RPMI7951 (cell line): ENCODE results near the gene GMDS. TPM values are rescaled to one million over a fixed set of nuclear protein-coding genes. Genes with fewer than 3 reads are reported as not detected.
A peak's percentile ranks its signal among the peaks of the same experiment; 100 is the strongest.

Experiments used
- DNase-seq: peaks from one replicate; pipeline ENCODE4 v3.0.0-alpha.2; 2012; ENCODE audit warnings: low read depth
- total RNA-seq: library from RNA; depleted of rRNA; stranded (reverse); fragments of >200 nt; shearing (Covaris generic); gene quantifications from 2 replicates; pipeline ENCODE4 v1.2.3, GENCODE V29; 2014

Gene GMDS
- total RNA-seq, 1 experiment from 2014 or later, result 7.4 TPM

- DNase-seq, result no peak
Measured at GRCh38 chr6:2178125-2178524, 67.3 kb downstream of the GMDS start.

DNA sequence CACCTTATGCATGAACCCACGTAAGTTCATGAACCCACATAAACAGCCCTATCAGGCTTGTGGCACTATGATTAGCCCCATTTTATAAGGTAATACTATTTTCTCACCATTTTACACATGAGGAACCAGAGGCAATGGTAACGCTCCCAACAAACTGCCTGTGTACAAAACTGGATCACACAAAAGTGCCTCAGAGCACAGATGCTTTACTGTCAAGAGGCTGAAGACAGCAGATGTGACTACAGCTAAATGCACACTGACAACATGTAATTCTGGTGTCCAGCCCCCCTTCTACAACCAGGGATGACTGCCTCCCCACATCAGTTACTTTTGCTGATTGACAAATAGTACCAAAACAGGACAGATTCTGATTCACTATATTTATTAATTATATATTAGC lies 69.6 kb downstream of the GMDS start:
- no peak for DNase-seq

DNA sequence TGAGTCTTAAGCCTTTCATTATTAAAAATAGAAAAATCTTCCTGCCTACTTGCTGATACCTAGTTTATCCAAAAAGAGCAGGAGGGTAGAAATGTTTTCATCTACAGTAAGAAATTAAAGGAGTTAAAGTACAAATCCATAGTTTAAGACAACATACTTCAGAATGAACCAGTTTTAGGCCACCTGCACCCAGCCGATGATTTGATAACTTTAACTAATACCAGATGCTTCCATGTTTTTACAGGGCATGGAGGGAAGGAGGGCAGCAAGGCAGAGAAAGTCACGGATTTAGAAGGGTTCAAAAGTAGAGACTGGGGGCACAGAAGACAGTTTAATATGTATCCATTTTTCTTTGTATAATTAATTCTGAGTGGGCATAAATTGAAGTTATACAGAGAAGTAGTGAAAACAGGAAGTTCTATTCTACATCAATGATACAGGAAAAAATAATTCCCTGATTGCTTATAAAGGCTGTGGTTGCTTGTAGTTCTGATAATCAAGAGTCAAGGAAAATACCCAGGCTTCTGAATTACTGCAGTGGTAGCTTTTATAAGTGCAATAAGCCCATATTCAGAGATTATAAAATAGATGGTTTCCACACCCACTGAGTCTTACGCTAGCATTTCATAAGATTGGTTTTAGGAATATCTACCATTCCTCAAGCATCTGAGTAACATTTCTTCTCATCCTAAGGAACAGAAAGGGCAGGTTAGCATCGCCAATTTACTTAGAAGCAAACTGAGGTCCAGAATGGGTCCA lies 72.0 kb downstream of the GMDS start:
- DNase-seq, result no peak

DNA sequence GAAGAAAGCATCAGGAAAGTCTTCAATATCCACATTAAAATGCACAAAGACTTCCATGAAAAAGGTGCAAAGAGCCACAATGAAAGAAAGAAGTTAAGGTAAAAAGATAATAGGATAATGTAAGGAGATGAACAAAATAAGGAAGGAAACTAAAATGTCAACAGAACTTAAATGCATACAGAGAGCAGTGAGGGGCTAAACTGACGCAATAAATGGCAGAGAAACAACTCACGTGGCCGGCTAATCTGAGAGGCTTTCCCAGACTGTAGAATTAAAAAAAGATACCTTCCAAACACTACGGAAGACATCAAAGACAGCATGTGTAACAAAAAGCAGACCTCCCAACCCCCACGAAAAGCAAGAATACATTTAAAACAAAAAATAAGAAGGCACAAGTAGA lies 73.7 kb downstream of the GMDS start:
- no peak for DNase-seq

DNA sequence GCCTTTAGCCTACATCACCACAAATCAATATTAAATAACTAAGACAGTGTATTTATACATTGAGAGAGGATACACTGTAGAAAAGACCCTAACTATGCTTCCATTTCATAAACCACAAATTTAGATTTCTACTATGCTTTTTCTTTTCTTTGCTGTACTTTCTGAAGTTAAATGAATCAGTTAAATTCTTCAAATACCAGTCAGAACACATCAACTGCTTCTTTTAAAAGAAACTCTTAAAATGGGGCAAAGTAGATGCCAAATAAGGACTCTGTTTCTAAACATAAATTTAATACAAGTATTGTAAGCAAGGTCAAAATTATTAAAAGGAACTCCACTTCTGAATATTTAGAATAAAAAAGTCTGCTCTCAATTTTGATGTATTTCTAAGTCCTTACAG lies 76.9 kb downstream of the GMDS start:
- DNase-seq, result no peak

GRCh38 chr6:2166717-2167116 lies 78.7 kb downstream of the GMDS start:
- no peak for DNase-seq

GRCh38 chr6:2165286-2165685 lies 80.1 kb downstream of the GMDS start:
- peak; percentile 14 for DNase-seq

- no peak for DNase-seq
Measured at GRCh38 chr6:2164481-2164880, 80.9 kb downstream of the GMDS start.

- peak; percentile 46 for DNase-seq
Measured at GRCh38 chr6:2162079-2162445, 83.3 kb downstream of the GMDS start.

GRCh38 chr6:2158596-2159271 lies 86.7 kb downstream of the GMDS start:
- DNase-seq, result peak; percentile 17

DNA sequence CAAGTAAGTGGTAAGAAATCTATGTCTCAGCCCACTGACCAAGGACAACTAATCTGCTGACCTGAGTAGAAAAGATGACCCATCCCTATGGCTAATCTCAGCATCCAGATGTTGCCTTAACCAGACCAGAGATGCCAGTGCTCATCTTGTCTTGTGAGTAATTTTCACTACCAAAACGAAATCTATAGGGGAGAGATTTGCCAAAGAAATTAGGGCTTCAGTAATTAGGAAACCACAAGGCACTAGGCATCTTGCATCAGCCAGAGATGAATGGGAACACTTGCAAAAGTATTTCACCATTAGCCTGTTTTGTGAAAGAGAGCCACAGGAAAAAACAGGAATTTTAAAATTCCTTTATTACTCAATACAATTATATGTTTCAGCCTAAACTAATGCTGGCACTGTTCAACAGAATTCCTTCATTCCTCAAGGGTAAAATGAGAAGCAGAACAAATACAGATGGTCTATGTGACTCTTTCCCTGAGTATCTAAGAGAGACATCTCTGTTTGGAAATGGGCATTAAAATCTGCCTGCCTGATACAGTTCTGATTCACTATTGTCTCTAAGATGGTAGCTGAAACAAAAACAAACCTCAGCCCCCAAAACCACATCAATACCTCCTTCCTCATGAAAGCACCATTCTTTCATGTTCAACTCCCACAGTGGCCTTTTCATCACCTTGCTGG lies 87.8 kb downstream of the GMDS start:
- DNase-seq, result peak; percentile 82

GRCh38 chr6:2155206-2155605 lies 90.2 kb downstream of the GMDS start:
- no peak for DNase-seq

- DNase-seq, result no peak
Measured at GRCh38 chr6:2149361-2150006, 95.9 kb downstream of the GMDS start.

GRCh38 chr6:2148748-2149147 lies 96.7 kb downstream of the GMDS start:
- no peak for DNase-seq

GRCh38 chr6:2147766-2148448 lies 97.5 kb downstream of the GMDS start:
- no peak for DNase-seq

- DNase-seq, result no peak
Measured at GRCh38 chr6:2147261-2147660, 98.1 kb downstream of the GMDS start.

DNA sequence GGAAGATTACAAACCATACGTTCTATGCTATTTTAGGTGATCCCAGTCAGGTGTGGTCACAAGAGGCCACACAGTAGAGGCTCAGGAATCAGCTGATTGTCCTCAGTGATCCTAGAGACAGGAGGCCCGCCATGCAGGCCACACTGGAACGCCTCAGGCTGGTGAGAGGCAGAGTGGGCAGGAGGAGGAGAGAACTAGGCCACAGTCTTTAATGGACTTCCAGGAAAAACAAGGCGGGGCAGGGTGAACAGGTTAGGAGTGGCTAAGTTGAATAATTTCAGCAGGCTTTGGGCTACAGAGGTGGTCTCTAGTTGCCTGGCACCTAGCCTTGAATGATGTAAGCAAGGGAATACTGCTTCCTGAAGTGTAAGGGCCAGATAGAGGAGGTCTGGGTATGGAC lies 101.2 kb downstream of the GMDS start:
- no peak for DNase-seq

DNA sequence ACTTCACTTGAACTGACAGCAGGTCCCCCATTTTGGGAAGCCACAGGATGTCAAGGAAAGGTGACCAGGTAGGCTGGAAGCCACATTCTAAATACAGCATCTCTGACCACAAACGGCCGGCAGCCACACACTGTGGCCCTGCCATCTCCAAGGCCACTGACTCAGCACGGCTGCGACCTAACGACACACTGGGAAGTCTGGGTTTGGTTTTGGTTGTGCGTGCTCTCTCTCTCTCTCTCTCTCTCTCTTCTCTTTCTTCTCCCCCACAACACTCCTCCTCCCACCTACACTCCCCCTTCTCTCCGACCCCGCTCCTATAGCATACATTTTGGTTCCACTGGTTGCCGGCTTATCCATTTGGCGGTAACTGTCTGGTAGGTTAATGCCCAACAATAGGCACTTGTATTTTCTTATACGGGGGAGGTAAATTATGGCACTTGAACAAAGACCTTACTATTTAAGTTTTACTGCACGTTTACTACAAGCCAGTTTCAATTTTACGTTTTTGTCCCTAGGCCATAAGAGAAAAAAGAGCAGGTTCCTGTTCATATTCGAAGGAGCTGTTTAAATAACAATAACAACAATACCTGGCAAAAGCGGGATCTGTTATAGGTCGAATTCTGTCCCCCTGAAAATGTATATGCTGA lies 103.6 kb downstream of the GMDS start:
- peak; percentile 17 for DNase-seq

- no peak for DNase-seq
Measured at GRCh38 chr6:2140438-2141128, 104.8 kb downstream of the GMDS start.

DNA sequence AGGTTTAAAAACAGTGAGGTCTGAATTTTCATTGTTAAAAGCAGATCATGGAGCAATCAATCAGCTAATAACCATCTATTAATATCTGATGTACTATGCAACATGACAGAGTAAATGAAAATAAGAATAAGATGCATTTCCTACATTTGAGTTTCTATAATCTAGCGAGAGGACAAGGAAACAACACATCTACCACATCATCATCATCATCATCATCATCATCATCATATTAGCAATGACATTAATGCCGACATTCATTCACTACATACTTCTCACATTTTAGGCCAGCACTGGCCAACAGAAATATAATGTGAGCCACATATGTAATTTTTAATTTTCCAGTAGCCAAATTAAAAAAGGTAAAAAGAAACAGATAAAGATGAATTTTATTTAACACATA lies 110.0 kb downstream of the GMDS start:
- DNase-seq, result no peak

DNA sequence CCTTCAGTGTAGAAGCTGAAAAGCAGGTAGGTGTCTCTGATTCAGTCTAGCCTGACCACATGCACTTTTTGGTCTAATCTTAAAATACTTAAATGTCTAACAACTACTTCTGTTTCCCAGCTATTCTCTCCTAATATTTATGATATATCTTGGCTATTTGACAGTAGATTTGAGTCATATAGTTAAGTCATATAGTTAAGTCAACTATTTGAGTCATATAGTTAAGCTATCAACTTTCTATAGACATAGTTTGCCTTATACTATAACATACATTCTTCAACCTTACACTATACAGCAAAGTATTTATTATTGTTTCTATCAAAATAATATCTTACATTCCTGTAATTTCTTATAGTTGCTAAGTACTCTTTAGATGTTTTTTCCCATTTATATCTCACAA lies 110.9 kb downstream of the GMDS start:
- no peak for DNase-seq
